PC-9 (cell line): ENCODE data around the gene ELL2.

Source experiments
- CTCF ChIP-seq: fragments of 200-600 bp; sonication (generic); conservative IDR thresholded peaks from 2 replicates; pipeline ENCODE4 v1.6.1; 2017; ENCODE audit warnings: mixed run types, antibody characterized with exemption, mild to moderate bottlenecking, moderate library complexity
- EZH2 ChIP-seq: fragments of 200-600 bp; sonication (generic); IDR thresholded peaks from 2 replicates; pipeline ENCODE4 v1.8.0; 2017; ENCODE audit warnings: antibody characterized with exemption, low read depth

GRCh38 chr5:95920822-95921221, 40.8 kb downstream of the ELL2 start:
- TF ChIP-seq CTCF (no peak), EZH2 (no peak)
